ENCODE results near the gene TMEM129. TPM values are rescaled to one million over a fixed set of nuclear protein-coding genes. Genes with fewer than 3 reads are reported as not detected.

Gene TMEM129
- total RNA-seq, 3 donors from 2014 or later, result 40.5 to 47.3 (median 41.6) TPM

DNA sequence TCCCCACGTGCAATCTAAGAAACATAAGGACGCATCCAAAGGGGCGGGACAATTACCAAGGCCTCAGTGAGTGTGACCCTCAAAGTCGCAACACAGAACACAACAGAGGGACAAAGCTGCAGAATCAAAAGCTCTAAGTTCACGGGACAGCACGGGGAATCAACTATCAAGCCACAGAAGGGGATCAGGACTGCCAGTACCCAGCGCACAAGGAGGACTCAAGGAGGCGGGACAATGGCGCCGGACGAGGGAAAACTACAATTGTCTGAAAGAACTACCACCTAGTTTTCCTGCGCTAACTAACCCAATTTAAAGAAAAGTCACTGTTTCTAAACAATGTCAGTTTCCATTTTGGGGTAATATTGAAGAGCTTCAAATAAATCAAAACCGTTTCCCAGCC, 38.3 kb downstream of the TMEM129 start:
- Histone ChIP-seq H3K27me3 (no peaks in the 10 kb centered on the region), H3K36me3 (no peaks in the 10 kb centered on the region), H3K27ac (peak overlapping the region in 1 of 2 donors; percentile 79), H3K4me1 (no peaks in the 10 kb centered on the region), H3K4me3 (peak overlapping the region; percentile 61 to 81 (median 74)), H3K9me3 (no peaks in the 10 kb centered on the region)
- intact Hi-C loops (cut with DNase I; ENCODE audit: low total_unique reads), result no loop called here
- DNase-seq (ENCODE audit: low spot score in 2 of 2), result no peak
- TF ChIP-seq, protein P1, sequence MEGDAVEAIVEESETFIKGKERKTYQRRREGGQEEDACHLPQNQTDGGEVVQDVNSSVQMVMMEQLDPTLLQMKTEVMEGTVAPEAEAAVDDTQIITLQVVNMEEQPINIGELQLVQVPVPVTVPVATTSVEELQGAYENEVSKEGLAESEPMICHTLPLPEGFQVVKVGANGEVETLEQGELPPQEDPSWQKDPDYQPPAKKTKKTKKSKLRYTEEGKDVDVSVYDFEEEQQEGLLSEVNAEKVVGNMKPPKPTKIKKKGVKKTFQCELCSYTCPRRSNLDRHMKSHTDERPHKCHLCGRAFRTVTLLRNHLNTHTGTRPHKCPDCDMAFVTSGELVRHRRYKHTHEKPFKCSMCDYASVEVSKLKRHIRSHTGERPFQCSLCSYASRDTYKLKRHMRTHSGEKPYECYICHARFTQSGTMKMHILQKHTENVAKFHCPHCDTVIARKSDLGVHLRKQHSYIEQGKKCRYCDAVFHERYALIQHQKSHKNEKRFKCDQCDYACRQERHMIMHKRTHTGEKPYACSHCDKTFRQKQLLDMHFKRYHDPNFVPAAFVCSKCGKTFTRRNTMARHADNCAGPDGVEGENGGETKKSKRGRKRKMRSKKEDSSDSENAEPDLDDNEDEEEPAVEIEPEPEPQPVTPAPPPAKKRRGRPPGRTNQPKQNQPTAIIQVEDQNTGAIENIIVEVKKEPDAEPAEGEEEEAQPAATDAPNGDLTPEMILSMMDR (IDR thresholded peaks at IDR 0.05), result no peak
- TF ChIP-seq POLR2AphosphoS5 (IDR thresholded peaks at IDR 0.05) (no peak), POLR2A (IDR thresholded peaks at IDR 0.05) (no peak)

- H3K4me1 ChIP-seq, result no peaks in the 10 kb centered on the region
- DNase-seq (ENCODE audit: low spot score in 2 of 2), result no peak
- H3K4me3 ChIP-seq, result no peak overlapping the region
- no peaks in the 10 kb centered on the region for H3K36me3 ChIP-seq
- no peak overlapping the region for H3K27ac ChIP-seq
- TF ChIP-seq, protein P1 (IDR thresholded peaks at IDR 0.05), result no peak
- TF ChIP-seq POLR2A (IDR thresholded peaks at IDR 0.05), result no peak
- no peak for TF ChIP-seq POLR2AphosphoS5 (IDR thresholded peaks at IDR 0.05)
- H3K9me3 ChIP-seq, result no peaks in the 10 kb centered on the region
- intact Hi-C loops (cut with DNase I; ENCODE audit: low total_unique reads), result no loop called here
- H3K27me3 ChIP-seq, result no peaks in the 10 kb centered on the region
These were observed 42.9 kb downstream of the TMEM129 start for GRCh38 chr4:1678244-1678643.

- Histone ChIP-seq H3K4me3 (no peak overlapping the region), H3K27ac (no peak overlapping the region), H3K9me3 (no peaks in the 10 kb centered on the region), H3K27me3 (no peaks in the 10 kb centered on the region), H3K36me3 (no peaks in the 10 kb centered on the region), H3K4me1 (no peaks in the 10 kb centered on the region)
- no peak for DNase-seq (ENCODE audit: low spot score in 2 of 2)
- intact Hi-C loops (cut with DNase I; ENCODE audit: low total_unique reads), result no loop called here
- TF ChIP-seq, protein P1 (IDR thresholded peaks at IDR 0.05), result no peak
- TF ChIP-seq POLR2A (IDR thresholded peaks at IDR 0.05) (no peak), POLR2AphosphoS5 (IDR thresholded peaks at IDR 0.05) (no peak)
These were observed 44.3 kb downstream of the TMEM129 start for GRCh38 chr4:1676605-1677525.

- Histone ChIP-seq H3K27me3 (no peaks in the 10 kb centered on the region), H3K4me1 (no peaks in the 10 kb centered on the region), H3K4me3 (no peak overlapping the region), H3K36me3 (no peaks in the 10 kb centered on the region), H3K9me3 (no peaks in the 10 kb centered on the region), H3K27ac (no peak overlapping the region)
- TF ChIP-seq, protein P1 (IDR thresholded peaks at IDR 0.05), result no peak
- TF ChIP-seq POLR2A (IDR thresholded peaks at IDR 0.05) (no peak), POLR2AphosphoS5 (IDR thresholded peaks at IDR 0.05) (no peak)
- no peak for DNase-seq (ENCODE audit: low spot score in 2 of 2)
- intact Hi-C loops (cut with DNase I; ENCODE audit: low total_unique reads), result no loop called here
These were observed 45.4 kb downstream of the TMEM129 start for GRCh38 chr4:1675802-1676137.

DNA sequence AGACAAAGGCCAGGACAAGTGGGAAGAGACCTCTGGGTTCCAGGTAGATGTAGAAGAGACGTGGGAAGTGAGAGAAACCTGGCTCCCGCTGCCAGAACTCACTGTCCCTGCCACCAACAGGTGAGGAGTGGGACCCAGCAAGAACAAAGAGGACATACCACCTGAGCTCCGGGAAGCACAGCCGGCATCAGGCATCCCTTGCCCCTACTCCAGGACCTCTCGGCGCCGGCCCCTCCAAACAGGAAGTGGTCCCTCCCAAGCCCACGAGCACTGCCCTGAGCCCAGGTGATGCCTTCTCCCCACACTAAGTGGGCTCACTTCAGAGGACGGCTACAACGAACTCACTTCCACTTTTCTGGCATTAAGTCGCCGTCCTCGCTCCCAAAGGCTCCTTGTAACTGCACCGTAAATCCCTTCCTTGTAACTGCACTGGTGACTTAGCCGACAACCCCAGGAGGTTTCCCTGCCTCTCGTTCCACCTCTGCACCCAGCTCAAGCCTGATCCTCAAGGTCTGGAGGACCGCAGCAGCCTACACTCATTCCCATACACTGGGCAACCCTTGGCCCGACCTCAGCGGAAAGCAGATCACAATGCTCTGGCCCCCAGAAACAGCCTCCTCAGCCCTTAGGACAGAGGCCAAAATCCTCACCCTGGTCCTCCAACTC, 45.9 kb downstream of the TMEM129 start:
- intact Hi-C loops (cut with DNase I; ENCODE audit: low total_unique reads), result no loop called here
- Histone ChIP-seq H3K4me1 (no peaks in the 10 kb centered on the region), H3K27me3 (no peaks in the 10 kb centered on the region), H3K9me3 (no peaks in the 10 kb centered on the region), H3K27ac (no peak overlapping the region), H3K36me3 (no peaks in the 10 kb centered on the region), H3K4me3 (no peak overlapping the region)
- DNase-seq (ENCODE audit: low spot score in 2 of 2), result no peak
- no peak for TF ChIP-seq POLR2AphosphoS5 (IDR thresholded peaks at IDR 0.05)
- no peak for TF ChIP-seq POLR2A (IDR thresholded peaks at IDR 0.05)
- TF ChIP-seq, protein P1 (IDR thresholded peaks at IDR 0.05), result no peak

All from breast epithelium (tissue), 4 donors.